Kidney (tissue), 14 donors: ENCODE results near the gene MB21D2. TPM values are rescaled to one million over a fixed set of nuclear protein-coding genes. Genes with fewer than 3 reads are reported as not detected.

Experiments used
- DNase-seq, 5 donors: peaks; one replicate each; pipeline ENCODE4 v3.0.0-alpha.2; 2013 to 2020
- FAIRE-seq: peaks from 2 replicates; lab custom pipeline; 2012; peaks lifted over from hg19 to GRCh38; lab: Jason Lieb, UNC
- H3K27ac ChIP-seq, 2 donors: one replicate each; pipeline ENCODE4 v1.7.0; 2013; ENCODE audit warnings: low read depth in 2 of 2, low read length in 2 of 2, inconsistent platforms in 1 of 2
- H3K27me3 ChIP-seq: one replicate; pipeline ENCODE4 v1.7.1; 2013; ENCODE audit warnings: low read length, inconsistent platforms; ENCODE audit not compliant: control insufficient read depth, insufficient read depth
- H3K36me3 ChIP-seq, 3 donors: one replicate each; pipeline versions ENCODE4 v1.7.0 to v1.7.1; 2013; ENCODE audit warnings: low read length in 3 of 3, control low read depth in 1 of 3, inconsistent platforms in 1 of 3; ENCODE audit not compliant: insufficient read depth in 3 of 3, control insufficient read depth in 2 of 3
- H3K4me1 ChIP-seq, 3 donors: one replicate each; pipeline versions ENCODE4 v1.7.0 to v1.7.1; 2013; ENCODE audit warnings: low read length in 3 of 3, inconsistent platforms in 1 of 3, low read depth in 1 of 3; ENCODE audit not compliant: control insufficient read depth in 2 of 3, insufficient read depth in 2 of 3
- H3K4me3 ChIP-seq, 3 donors: one replicate each; pipeline versions ENCODE4 v1.7.0 to v1.8.1; 2013; ENCODE audit warnings: low read length in 3 of 3, control low read depth in 1 of 3, inconsistent platforms in 1 of 3
- H3K9ac ChIP-seq, 3 donors: one replicate each; pipeline versions ENCODE4 v1.7.0 to v1.7.1; 2013; ENCODE audit warnings: low read length in 3 of 3, control low read depth in 1 of 3, inconsistent platforms in 1 of 3
- H3K9me3 ChIP-seq, 3 donors: one replicate each; pipeline versions ENCODE4 v1.7.0 to v1.7.1; 2013; ENCODE audit warnings: low read length in 3 of 3, control low read depth in 1 of 3, inconsistent platforms in 1 of 3; ENCODE audit not compliant: control insufficient read depth in 2 of 3, insufficient read depth in 1 of 3
- CTCF ChIP-seq: IDR thresholded peaks from 3 replicates; pipeline ENCODE4 v1.5.1; 2012; ENCODE audit warnings: mild to moderate bottlenecking, moderate library complexity, borderline replicate concordance; ENCODE audit not compliant: insufficient read depth; ENCODE audit errors: extremely low read depth
- intact Hi-C: fragments of 100-400 bp; cut with DNase I; formaldehyde crosslinking; loops from one replicate; pipeline ENCODE4 v1.11.1; 2022
- polyA plus RNA-seq: library from polyadenylated mRNA; stranded (reverse); fragments of 350-450 nt; fragmentation: Illumina TruSeq; extraction: RNeasy Lipid Tissue Mini Kit (QIAGEN cat#74804); gene quantifications from one replicate; pipeline ENCODE4 v1.2.3, GENCODE V29; 2014; ENCODE audit warnings: low read depth, low replicate concordance; ENCODE audit not compliant: insufficient read depth
- total RNA-seq: library from RNA; stranded (reverse); fragmentation: NEBNext Ultra II Directional; extraction: Animal tissue kit (Norgen Biotek cat#: 25700); gene quantifications from one replicate; pipeline ENCODE4 v1.2.1, GENCODE V29; 2021
- donor health status: control.
- donor health status: control.
- donor health status: control.
- donor health status: control.
- donor health status: control.
- donor health status: DM: yes; HTN: yes; CAD: no.
- donor health status: Normal renal cell carcinoma (clear cell type).

Gene MB21D2
- total and polyA plus RNA-seq, 2 donors from 2014 or later: 3.2 to 3.9 TPM

GRCh38 chr3:192812743-192813383, 104.8 kb downstream of the MB21D2 start:
- Histone ChIP-seq H3K4me3 (no peak overlapping the region), H3K36me3 (no peaks in the 10 kb centered on the region), H3K27ac (no peak overlapping the region), H3K27me3 (no peaks in the 10 kb centered on the region), H3K9me3 (no peaks in the 10 kb centered on the region), H3K9ac (no peak overlapping the region), H3K4me1 (peaks cover 0 to 3% (median 0%) of the 10 kb centered on the region in 3 donors)
- FAIRE-seq (peak; percentile 17), DNase-seq (peak in 3 of 5 donors; percentile 58 to 85 (median 83))
- peak; percentile 63 for TF ChIP-seq CTCF
- intact Hi-C loops: loop anchor here (10.0 kb wide), 2 partner anchors 222 to 762 kb away; no protein-coding TSS in a partner anchor

GRCh38 chr3:192805711-192806110, 111.9 kb downstream of the MB21D2 start:
- Histone ChIP-seq H3K4me3 (no peak overlapping the region), H3K9me3 (no peaks in the 10 kb centered on the region), H3K4me1 (no peaks in the 10 kb centered on the region), H3K9ac (no peak overlapping the region), H3K36me3 (no peaks in the 10 kb centered on the region), H3K27me3 (no peaks in the 10 kb centered on the region), H3K27ac (no peak overlapping the region)
- DNase-seq (no peak), FAIRE-seq (no peak)
- TF ChIP-seq CTCF: no peak
- intact Hi-C loops: no loop called here

GRCh38 chr3:192804502-192804901, 113.2 kb downstream of the MB21D2 start:
- Histone ChIP-seq H3K9ac (no peak overlapping the region), H3K9me3 (no peaks in the 10 kb centered on the region), H3K27ac (no peak overlapping the region), H3K4me1 (no peaks in the 10 kb centered on the region), H3K4me3 (no peak overlapping the region), H3K27me3 (no peaks in the 10 kb centered on the region), H3K36me3 (no peaks in the 10 kb centered on the region)
- DNase-seq (no peak), FAIRE-seq (no peak)
- no peak for TF ChIP-seq CTCF
- intact Hi-C loops: no loop called here
